GM19395 (cell line): ENCODE measurements around the gene INTS11.
A peak's percentile ranks its signal among the peaks of the same experiment; 100 is the strongest.
"Not testable (repeated sequence)": the region's sequence is repeated elsewhere in the genome, so short reads cannot be mapped to it uniquely, and the experiment has no call there.

Experiments
- ATAC-seq: cut with Tn5 transposase; IDR thresholded peaks from one replicate; pipeline ENCODE4 v1.9.1; 2021; ENCODE audit warnings: mild to moderate bottlenecking, moderate library complexity; ENCODE audit not compliant: unreplicated experiment

The INTS11 gene

GRCh38 chr1:1324524-1325287, at the start of gene INTS11, which contains the start of gene CPTP:
TSS of gene INTS11 (minus strand) at chr1:1324660. CDS start at chr1:1324608, 52 bp downstream.
TSS of gene CPTP (plus strand) at chr1:1324802. CDS start at chr1:1326911, 2,109 bp downstream.
- peak; percentile 71 for ATAC-seq

- no peak for ATAC-seq
Observed at GRCh38 chr1:1373815-1374588, 49.5 kb upstream of the INTS11 start.

- no peak for ATAC-seq
Observed at GRCh38 chr1:1373051-1373814, 48.8 kb upstream of the INTS11 start.

- ATAC-seq = no peak
Observed at GRCh38 chr1:1371746-1372711, 47.6 kb upstream of the INTS11 start.

GRCh38 chr1:1371364-1371745, 46.9 kb upstream of the INTS11 start:
- no peak for ATAC-seq

GRCh38 chr1:1370771-1371300, 46.4 kb upstream of the INTS11 start:
- ATAC-seq = no peak

GRCh38 chr1:1370094-1370493, 45.6 kb upstream of the INTS11 start:
- ATAC-seq = not testable (repeated sequence)

GRCh38 chr1:1367315-1367714, 42.9 kb upstream of the INTS11 start:
- no peak for ATAC-seq

GRCh38 chr1:1366699-1367066, 42.2 kb upstream of the INTS11 start:
- ATAC-seq = no peak

GRCh38 chr1:1365875-1366698, 41.6 kb upstream of the INTS11 start:
- ATAC-seq = no peak

- ATAC-seq = no peak
Observed at GRCh38 chr1:1364266-1364665, 39.8 kb upstream of the INTS11 start.

- no peak for ATAC-seq
Observed at GRCh38 chr1:1361982-1362423, 37.5 kb upstream of the INTS11 start.

GRCh38 chr1:1361233-1361981, 36.9 kb upstream of the INTS11 start:
- no peak for ATAC-seq

- ATAC-seq = no peak
Observed at GRCh38 chr1:1360506-1361169, 36.2 kb upstream of the INTS11 start.

- no peak for ATAC-seq
Observed at GRCh38 chr1:1359664-1360468, 35.4 kb upstream of the INTS11 start.

GRCh38 chr1:1359308-1359663, 34.8 kb upstream of the INTS11 start:
- ATAC-seq = no peak
